ENCODE results near the gene ANKRD39.
A peak's percentile ranks its signal among the peaks of the same experiment; 100 is the strongest.

ANKRD39 gene

DNA sequence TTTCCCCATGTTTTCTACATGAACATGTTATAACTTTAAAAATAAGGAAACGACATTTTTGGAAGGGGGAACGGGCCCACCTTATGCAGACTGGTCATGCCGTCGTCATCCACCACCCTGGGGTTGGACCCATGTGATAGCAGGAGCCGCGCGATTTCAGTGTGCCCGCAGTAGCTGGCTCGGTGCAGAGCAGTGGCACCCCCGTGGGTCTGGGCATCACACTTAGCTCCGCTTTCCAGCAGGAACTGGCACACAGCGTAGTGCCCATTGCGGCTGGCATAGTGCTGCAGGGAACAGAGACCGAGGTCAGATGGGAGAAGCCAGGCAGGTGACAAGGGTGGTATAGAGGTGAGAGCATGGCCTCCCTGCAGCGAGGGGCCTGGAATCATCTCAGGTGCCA is 4.5 kb downstream of the ANKRD39 start:
- DNase-seq (ENCODE audit: low spot score), result no peak

DNA sequence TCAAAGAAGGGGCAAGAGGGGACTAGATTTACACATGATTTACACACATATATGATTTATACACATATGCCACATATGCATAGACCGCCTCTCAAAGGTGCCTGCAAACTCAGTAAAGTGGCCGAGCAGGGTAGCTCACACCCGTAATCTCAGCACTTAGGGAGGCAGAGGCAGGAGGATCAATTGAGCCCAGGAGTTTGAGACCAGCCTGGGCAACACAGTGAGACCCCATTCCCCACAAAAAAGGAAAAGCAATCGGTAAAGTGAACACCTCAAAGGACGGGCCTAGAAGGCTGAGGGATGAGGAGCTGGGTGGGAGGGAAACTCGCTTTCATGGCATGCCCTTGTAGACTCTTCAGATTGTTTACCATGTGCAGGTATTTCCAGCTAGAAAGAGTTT is 5.1 kb downstream of the ANKRD39 start:
- no peak for DNase-seq (ENCODE audit: low spot score)

DNA sequence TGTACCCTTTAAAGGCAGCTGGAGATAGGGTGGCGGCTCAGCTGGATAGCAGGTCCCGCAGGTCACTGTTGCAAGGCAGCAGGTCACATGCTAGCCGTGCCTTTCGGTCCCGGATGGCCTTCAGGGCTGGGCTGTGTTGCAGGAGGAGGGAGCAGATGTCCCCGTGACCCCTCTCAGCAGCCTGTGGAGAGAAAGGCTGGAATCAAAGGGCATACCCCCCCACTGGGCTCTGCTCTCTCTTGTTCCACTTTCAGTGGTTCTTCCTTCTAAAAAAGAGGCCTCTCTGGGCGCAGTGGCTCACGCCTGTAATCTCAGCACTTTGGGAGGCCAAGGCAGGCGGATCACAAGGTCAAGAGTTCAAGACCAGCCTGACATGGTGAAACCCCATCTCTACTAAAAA is 9.6 kb downstream of the ANKRD39 start:
- DNase-seq (ENCODE audit: low spot score), result no peak

DNA sequence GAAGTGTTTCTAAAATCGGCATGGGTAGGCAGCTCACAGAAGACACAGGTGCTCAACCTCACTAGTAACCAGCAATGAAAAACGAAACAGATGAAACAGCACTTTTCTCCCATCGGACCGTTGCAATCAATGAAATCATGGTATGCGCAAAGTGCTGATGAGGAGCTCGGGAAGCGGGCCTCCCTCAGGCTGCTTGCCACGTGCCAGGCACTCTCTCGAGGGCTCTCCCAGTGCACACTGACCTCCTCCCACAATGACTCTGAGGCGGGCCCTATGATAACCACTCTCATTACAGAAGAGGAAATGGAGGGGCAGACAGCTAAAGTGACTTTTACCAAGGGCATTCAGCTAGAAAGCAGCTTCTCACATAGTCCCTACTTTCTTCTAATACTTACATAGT is 10.2 kb downstream of the ANKRD39 start:
- DNase-seq (ENCODE audit: low spot score), result no peak

GRCh38 chr2:96846825-96847224 is 11.0 kb downstream of the ANKRD39 start:
- DNase-seq (ENCODE audit: low spot score), result no peak

- DNase-seq (ENCODE audit: low spot score), result no peak
These were observed 13.4 kb downstream of the ANKRD39 start for GRCh38 chr2:96844405-96844808.

DNA sequence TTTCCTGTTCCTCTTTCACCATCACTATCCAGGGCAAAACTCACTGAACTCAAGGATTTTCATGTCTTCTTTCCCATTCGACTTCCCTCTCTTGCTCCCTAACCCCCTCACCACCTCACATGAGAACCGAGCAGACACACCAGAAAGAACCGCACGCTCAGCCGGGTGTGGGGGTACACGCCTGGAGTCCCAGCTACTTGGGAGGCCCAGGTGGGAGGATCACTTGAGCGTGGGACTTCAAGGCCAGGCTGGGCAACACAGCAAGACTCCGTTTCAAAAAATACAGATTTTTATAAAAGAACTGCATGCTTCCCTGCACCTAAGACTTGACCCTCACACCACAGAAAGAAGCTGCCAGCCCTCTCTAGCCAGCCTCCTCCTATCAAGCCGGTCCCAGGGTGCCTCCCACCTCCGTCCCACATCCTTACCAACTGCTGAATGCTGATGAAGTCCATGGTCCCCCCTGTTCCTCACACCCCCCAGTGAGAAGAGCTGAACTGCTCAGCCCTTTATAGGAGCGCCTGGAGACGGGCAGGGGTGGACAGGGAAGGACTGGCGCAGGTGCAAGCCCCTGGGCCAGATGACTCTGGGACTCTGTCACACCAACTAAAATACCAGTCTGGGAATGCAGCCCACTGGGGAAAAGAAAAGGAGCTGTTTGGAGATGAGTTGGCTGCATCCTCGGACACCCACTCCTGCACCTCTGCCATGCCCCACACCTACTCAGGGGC is 14.1 kb downstream of the ANKRD39 start, which contains the start of gene ANKRD23:
TSS of gene ANKRD23 (minus strand) at position 484 of the 731 bp plus-strand sequence. CDS start at position 455, 29 bp downstream.
- no peak for DNase-seq (ENCODE audit: low spot score)

- no peak for DNase-seq (ENCODE audit: low spot score)
These were observed 15.2 kb downstream of the ANKRD39 start for GRCh38 chr2:96842600-96842999.

DNA sequence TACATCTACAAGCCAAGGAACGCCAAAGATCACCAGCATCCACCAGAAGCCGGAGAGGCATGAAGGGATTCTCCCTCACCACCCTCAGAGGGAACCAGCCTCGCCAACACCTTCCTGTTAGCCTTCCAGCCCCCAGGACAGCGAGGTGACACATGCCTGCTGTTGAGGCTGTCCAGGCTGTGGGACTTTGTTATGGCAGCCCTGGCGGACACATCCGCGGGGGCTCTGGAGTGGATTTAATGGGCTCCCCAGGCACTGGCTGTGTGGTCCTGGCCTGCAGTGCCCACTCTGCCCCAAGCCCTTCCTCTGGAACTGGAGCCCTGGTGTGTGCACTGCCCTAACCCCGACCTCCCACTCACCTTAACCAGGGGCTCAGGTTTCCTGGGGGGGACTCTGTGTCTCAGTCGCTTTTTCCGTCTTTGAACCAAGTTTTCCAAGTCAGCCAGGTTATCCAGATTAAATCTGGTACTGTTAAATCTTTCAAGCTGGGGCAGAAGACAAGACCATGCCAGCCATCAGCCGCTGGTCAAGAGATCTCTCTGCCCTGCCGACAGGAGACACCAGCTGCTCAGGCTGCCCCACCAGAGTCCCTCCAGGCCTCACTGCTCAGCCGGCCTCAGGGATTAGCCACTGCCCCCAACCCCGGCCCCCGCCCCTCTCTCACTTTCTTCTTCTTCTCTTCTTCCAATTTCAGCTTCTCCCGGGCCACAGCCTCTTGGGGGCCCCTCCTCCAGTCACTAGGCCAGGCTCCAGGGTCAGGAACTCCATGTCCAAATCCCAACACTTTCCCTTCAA is 15.9 kb downstream of the ANKRD39 start:
- no peak for DNase-seq (ENCODE audit: low spot score)

DNA sequence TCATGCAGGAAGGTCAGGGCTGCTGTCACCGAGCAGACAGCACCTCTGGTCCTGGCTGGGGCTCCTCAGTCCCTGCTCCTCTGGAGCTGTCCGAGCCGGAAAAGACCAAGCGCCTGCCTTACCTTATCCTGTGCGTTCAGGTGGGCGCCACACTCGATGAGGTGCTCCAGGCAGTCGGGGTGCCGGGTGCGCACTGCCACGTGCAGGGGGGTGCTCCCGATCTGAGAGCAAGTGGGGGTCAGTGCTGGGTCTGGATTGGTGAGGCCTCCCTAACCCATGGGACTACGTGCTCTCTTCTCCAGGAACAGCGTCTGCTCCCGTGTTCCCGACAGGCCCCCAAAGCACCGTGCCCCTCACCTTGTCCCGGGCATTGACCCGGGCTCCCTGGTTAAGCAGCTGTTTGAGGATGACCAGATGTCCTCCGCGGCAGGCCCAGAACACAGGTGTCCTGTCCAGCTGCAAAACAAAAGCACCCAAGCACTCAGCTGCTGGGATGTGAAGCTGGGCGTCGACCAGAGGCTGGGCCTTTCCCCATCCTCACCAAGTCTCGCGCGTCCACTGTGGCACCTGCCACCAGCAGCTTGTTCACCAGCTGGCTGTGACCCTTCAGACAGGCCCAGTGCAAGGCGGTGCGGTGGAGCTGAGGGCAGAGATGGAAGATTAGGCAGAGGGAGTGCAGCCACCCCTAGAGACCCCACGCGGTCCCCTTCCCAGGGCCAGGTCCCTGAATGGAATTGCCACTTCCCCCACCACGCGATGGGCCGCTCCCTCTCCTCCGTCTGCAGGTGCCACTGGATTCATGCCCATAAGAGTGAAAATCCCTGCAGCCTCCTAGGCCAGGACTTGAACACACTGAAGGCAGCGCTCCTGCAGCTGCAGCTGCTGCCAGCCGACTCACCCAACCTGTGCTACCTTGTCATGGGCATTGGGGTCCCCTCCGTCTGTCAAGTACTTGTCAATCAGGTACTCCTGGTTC is 17.7 kb downstream of the ANKRD39 start:
- no peak for DNase-seq (ENCODE audit: low spot score)

DNA sequence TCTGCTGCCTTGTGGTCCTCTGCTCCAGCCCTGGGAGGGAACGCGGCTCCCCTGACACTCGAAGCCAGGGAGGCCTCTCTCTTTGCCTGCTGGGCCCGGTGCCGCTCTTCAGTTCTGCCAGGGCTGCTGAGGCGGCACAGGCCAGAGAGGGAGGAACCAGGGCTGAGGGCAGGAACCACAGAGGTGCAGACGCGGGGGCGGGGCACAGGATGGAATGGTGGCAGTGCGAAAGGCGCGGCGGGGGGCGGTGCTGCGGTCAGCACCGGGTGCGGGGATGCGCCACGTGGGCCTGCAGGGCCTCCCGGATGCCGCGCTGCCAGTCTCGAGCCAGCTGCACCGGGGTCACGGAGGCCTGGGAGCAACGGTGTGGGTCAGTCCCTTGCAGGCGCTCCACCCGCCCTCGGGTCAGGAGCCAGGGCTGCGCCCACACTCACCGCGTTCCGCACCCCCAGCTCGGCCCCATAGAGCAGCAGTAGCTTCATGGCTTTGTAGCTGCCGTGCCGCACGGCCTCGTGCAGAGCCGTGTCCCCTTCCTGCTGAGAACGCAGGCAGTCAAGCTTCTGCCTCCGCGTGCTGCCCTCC is 18.4 kb downstream of the ANKRD39 start:
- DNase-seq (ENCODE audit: low spot score), result no peak

DNA sequence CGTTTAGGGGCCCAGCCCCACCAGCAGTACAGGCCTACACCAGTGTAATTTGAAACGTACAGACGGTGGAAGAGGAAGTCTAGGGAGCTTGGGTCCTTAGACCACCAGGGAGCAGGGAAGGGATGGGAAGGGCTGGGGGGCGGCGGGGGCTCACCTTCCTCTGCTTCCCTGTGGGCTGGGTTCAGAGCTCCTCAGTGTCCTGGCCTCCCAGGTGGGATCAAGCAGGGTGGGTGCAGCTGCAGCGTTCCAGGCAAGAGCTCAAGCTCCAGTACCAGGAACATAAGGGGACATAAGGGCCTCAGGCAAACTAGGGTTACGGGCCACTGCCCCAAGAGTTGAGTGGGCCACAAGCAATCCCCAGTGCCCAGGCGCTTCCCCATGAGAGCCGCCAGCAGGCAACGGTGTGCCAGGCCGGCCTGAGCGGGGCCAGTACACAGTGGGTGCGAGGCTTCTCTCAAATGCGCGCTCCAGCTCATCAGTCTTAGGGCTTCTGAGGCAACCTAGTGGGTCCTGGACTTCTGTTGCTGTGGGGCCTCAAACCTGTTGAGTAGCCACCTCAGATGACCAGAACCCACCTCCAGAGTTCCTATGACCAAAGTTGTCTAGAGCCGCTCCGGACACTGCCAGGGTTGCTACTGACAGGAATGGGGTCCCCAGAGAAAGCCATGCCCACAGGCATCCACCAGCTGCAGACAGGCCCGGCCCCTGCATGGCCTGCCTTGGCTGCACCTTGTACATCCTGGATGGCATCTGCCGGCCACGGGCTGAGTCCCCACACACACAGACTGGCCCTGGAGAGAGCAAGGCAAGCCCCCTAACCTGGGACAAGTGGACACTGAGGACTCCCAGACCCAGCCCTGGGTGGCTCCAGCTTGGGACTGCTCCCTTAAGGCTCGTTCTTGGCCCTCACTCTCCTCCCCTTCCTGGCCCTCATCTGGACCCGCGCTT is 19.2 kb downstream of the ANKRD39 start:
- DNase-seq (ENCODE audit: low spot score), result no peak

GRCh38 chr2:96837575-96837974 is 20.2 kb downstream of the ANKRD39 start:
- DNase-seq (ENCODE audit: low spot score), result no peak

- DNase-seq (ENCODE audit: low spot score), result no peak
These were observed 22.0 kb downstream of the ANKRD39 start for GRCh38 chr2:96835830-96836229.

DNA sequence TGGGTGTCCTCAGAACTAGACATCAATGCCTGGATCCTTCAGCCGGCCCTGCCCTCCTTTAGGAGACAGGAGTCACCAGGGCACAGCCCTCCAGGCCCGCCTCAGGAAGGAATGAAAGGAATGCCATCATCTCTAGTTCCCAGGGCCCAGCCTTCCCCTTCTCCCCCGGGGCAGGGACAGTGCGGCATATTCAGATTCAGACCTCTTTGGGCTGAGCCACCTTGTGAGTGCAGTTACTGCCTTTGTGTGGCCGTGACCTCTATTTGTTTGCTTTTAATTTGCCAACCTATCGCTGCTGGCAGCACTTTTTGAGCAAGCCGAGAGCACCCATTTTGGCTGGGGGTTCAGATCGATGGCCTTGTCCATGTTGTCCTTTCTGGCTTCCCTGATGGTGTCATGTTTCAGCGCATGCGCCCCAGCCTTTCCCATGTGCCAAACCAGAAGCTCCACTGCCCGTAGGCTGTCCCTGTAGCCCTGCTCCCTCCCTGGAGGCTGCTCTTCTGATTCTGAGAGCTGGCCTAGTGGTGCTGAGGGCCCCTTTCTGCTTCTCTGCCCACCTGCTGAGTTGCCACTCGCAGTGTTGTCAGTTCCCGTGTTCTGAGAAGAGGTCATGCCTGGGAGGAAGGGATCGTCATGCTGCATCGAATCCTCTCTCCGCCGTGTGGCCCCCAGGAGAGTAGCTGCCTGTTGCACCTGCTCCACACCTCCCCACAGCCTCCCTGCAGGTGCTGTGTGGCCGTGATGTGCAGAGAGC is 24.9 kb downstream of the ANKRD39 start:
- DNase-seq (ENCODE audit: low spot score), result peak; percentile 86

DNA sequence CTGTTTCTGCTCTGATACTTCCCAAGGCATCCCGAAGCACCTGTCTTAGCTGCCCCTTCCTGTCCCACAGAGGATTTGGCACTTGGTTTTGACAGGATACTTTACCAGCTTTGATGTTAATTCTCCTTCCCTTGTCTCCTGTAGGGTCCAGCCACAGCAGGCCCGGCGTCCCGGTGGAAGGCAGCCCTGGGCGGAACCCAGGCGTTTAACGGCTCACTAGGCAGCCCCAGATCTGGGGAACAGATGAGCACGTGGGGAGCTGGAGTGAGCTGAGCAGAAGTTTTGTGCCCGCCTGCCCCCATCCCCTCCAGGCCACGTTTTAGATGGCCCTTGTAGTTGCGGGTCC is 25.4 kb downstream of the ANKRD39 start:
- no peak for DNase-seq (ENCODE audit: low spot score)

DNA sequence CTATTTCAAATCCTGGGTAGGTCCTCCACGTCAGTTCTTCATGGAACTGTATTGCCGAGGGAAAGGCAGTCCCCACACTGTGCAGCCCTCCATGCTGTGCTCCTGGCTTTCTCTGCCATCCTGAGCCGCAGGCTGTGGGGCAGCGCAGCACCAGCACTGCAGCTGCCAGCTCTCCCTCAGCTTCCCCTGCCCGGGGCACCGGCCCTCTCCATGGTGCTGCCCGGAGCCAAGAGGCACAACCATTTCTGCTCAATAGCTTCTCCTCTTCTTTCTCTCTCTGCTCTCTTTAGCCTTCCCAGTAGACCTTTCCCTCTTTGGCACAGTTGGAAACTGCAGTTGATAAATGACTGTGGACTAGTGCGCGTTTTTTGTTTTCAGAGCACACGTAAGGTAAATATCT is 26.1 kb downstream of the ANKRD39 start:
- DNase-seq (ENCODE audit: low spot score), result peak; percentile 20

DNA sequence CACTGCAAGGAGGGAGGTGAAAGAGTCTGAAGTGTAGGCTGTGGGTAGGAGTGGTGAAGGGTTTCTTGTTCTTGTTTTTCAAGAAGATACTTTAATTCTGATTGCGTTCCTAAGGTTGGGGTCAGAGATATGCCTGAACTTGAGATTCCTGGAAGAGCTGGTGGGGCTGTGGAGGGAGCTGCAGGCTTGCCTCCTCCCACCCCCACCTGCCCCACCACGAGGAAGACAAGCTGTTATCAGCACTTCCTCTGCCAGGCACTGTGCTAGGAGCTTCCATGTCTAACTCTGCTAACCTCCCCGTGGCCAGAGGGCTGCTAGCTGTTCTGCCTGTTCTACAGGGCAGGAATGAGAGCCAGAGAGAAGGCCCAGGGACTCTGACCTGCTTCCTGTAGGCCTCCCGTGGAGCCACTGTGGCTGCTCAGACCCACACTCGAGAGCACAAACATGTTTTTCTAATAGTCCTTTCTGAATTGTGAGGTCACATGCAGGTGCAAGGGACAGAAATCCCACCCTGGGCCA is 27.7 kb downstream of the ANKRD39 start:
- DNase-seq (ENCODE audit: low spot score), result no peak

DNA sequence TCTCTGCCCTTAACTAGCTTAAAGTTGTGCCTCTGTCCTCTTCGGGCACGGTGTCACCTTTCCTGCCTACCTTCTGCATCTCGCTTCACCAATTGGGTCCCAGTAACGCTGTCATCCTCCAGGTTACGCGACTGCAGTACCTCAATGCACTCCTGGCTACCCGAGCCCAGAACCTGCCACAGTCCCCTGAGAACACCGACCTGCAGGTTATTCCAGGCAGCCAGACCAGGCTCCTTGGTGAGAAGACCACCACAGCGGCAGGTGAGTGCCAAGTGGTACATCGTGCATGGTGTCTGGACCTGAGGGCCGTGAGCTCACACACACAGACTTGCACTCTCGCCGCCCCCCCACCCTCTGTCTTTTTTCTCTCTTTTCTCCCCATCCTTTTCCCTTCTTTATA is 28.9 kb downstream of the ANKRD39 start:
- DNase-seq (ENCODE audit: low spot score), result no peak

DNA sequence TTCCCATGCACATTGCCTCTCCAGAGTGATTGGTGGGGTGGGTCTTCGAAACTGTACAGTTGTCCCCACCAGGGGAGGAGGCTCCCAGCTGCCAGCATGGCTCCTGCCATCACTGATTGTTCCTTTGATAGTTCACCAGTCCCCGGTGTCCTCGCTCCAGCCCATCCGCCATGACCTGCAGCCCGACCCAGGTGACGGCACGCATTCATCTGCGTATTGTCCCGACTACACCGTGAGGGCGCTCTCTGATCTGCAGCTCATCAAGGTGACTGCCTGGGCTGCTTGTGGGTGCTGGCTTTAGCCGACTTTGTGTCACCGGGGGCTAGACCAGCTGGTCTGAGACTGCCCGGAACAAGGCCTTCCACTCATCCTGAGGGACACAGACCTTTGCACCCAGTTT is 29.4 kb downstream of the ANKRD39 start:
- DNase-seq (ENCODE audit: low spot score), result no peak
